GM06990 (cell line): Measurements from ENCODE around the gene PRELID3B.

Experiments
- DNase-seq: peaks from one replicate; pipeline ENCODE4 v3.0.0-alpha.2; 2011; ENCODE audit not compliant: insufficient read length; ENCODE audit errors: extremely low read depth
- H3K27me3 ChIP-seq: replicated peaks from 2 replicates; pipeline ENCODE4 v1.6.0; 2011; ENCODE audit warnings: low read length; ENCODE audit not compliant: control insufficient read depth, insufficient read depth
- H3K36me3 ChIP-seq: 2 replicates; pipeline ENCODE4 v1.5.1; 2011; ENCODE audit warnings: low read length; ENCODE audit not compliant: control insufficient read depth, insufficient read depth
- H3K4me3 ChIP-seq: replicated peaks from 2 replicates; pipeline ENCODE4 v1.5.1; 2011; ENCODE audit warnings: low read depth, mild to moderate bottlenecking, control low read depth, low read length
- CTCF ChIP-seq: IDR thresholded peaks from 2 replicates; pipeline ENCODE4 v1.5.1; 2011; ENCODE audit warnings: low read length, control low read depth, mild to moderate bottlenecking, inconsistent platforms; ENCODE audit not compliant: insufficient read depth, poor library complexity, severe bottlenecking

Gene PRELID3B

GRCh38 chr20:59005523-59006166, 36.9 kb downstream of the PRELID3B start:
- H3K4me3 ChIP-seq: peak overlapping the region; percentile 76
- TF ChIP-seq CTCF: no peak

GRCh38 chr20:59004763-59005522, 37.6 kb downstream of the PRELID3B start:
- DNase-seq: peak; percentile 91
- no peaks in the 10 kb centered on the region for H3K27me3 ChIP-seq
- H3K4me3 ChIP-seq: peak overlapping the region; percentile 76

More at GRCh38 chr20:59005523-59006166, 36.9 kb downstream of the PRELID3B start:
- H3K36me3 ChIP-seq: peaks cover 30% of the 10 kb centered on the region
- no peak for DNase-seq
- no peaks in the 10 kb centered on the region for H3K27me3 ChIP-seq

GRCh38 chr20:59004493-59004762, 38.2 kb downstream of the PRELID3B start:
- H3K4me3 ChIP-seq: peak overlapping the region; percentile 76
- H3K27me3 ChIP-seq: no peaks in the 10 kb centered on the region
- no peak for TF ChIP-seq CTCF
- H3K36me3 ChIP-seq: peaks cover 36% of the 10 kb centered on the region
- DNase-seq: no peak

More at GRCh38 chr20:59004763-59005522, 37.6 kb downstream of the PRELID3B start:
- peaks cover 35% of the 10 kb centered on the region for H3K36me3 ChIP-seq
- TF ChIP-seq CTCF: no peak

- H3K4me3 ChIP-seq: peak overlapping the region; percentile 76
- no peak for TF ChIP-seq CTCF
- no peak for DNase-seq
- H3K36me3 ChIP-seq: peaks cover 39% of the 10 kb centered on the region
- H3K27me3 ChIP-seq: no peaks in the 10 kb centered on the region
Measured at GRCh38 chr20:59003836-59004492, 38.6 kb downstream of the PRELID3B start.

GRCh38 chr20:59002874-59003399, 39.6 kb downstream of the PRELID3B start:
- no peak for TF ChIP-seq CTCF
- H3K4me3 ChIP-seq: no peak overlapping the region
- H3K36me3 ChIP-seq: peaks cover 42% of the 10 kb centered on the region
- H3K27me3 ChIP-seq: no peaks in the 10 kb centered on the region
- no peak for DNase-seq
